Astrocyte of the hippocampus (primary cell): ENCODE measurements around the gene FBXW12.

Experiments used
- DNase-seq: peaks from one replicate; pipeline ENCODE4 v3.0.0; 2011; ENCODE audit warnings: low read depth, low spot score

Gene FBXW12

DNA sequence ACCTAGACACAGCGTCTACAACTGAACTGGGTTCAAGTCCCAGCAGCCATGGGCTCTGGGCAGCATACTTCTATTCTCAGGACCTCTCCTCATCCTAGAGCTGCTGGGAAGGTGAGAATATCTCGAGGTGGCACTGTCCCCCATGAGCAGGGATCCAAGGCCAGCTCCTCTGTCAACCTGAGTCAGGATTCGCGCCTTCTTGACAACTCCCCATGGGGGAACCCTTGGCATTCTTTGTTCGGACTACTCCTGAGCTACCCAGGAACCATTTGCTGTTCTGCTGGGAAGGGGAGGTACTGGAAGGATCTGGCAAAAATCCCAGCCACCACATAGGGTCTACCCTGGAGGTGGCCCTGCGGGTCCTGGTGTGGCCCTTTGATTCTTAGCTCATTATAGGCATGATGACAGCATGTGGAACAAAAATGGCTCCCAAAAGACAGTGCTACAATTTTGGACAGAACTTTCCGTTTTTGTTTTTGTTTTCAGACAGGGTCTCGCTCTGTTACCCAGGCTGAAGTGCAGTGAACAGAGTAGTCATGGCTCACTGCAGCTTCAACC, 35.6 kb downstream of the FBXW12 start:
- no peak for DNase-seq

DNA sequence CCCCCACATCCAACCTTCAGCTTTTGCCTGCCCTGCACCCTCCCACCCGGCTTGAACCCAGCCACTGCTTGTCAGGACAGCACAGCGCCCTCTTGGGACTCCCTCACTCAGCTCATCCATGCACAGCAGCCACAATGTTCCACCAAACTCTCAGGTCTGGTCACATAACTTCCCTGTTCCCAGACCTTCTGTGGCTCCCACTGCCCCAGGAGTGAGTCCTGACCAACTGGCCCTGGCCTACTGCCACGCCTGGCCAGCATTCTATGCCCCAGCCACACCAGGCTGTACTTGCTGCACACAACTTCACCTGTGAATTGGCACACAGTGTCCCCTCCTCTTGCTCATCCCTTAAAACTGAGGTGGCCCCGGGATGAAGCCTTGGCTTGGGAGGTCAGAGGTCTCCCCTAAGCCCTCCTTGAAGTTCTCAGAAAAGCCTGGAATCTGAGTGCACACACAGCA, 36.8 kb downstream of the FBXW12 start:
- no peak for DNase-seq

DNA sequence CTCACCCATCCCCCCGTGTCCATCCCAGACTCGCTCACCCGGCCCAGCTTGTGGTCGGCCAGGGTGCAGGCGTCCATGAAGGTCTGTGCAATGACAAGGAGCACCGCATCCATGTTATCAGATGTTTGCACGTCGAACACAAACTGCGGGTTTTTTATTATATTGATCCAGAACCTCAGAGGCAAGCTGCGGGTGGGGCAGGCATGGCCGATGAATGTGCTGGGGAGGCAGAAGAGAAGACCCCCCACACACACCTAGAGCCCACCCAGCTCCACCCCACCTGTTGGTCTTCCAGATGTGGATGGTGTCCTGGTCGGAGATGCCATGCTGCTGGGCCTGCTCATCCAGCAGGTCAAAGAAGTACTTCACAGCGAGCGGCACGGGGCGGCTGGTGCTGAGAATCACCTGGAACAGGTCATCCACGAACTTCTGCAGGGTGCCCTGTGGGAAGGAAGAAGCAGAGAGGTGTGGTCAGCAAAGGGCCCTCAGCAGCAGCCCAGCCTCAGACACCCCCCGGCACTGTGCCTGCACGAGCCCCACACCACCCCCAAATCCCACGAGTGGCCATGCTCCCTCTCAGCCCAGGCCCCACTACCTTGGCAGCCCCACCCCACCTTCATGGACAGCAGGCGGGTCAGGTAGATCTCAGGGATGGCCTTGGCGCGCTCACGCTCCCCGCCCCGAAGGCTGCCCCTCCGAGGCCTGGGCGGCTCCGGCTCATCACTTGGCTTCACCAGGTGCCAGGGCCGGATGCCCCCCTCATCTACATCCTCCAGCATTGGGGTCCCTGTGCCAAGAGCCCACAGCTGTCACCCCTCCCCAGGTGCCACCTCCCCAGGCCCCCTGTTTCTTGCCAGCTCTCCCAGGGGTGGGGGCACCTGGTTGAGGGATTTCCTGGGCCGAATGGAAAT, 37.5 kb downstream of the FBXW12 start:
- DNase-seq: no peak

DNA sequence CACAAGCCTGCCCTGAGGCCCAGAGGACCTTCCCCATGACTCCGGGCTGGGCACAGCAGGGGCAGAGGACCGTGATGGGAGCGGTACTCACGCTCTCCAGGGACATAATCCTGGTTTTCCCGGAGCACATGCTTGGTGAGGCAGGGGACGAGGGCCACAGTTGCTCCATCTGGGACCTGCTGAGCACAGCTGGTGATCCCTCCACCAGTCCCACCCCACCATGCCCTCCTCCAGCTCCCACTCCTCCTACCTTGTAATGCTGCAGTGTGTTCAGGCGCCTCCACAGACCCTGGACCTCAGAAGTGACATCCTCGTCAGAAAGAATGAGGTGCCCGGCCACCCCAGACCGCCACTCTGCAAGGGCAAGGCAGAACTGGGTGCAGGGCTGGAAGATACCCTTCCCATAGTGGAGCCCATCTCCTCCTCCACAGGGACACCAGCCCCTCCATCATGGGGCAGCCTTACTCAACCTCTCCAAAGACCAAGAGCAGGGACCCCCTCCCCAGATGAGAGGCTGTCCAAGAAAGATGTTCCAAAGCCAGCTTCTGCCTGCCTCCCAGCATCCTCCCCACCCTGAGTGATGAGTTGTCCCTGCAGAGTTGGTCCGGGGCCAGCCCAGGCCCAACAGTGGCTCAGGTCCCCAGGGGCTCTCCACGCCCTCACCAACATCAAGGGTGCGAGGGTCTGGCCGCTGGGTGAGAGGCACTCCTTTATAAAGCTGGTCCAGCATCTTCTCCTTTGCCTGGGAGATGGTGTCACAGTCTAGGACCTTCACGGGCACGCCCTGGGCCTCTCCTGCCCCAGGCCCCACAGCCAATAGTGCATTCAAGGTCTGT, 38.4 kb downstream of the FBXW12 start:
- no peak for DNase-seq

DNA sequence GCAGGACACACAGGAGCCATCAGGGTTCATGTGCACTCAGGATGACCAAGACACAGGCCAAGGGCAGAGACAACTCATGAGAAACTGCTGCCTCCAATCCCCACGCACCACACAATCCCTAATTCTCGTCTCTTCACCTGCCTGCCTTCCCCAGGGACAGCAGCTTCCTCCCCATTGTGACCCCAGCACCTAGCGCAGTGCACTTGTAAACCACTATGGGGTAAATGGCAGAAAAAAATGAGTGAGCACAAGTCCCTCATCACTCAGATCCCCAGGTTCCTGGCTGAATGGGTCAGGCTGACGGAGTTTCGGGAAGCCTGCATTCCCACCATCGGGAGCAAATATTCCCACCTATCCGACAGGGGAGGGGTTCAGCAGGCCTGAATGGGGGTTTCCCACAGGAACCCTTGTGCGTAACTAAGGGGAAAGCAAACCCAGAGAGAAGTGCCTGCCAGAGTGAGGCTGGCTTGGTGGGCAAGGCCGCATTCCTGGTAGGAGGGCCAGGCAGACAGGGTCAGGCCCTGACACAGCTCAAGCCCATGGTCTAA, 39.1 kb downstream of the FBXW12 start:
- DNase-seq: no peak

DNA sequence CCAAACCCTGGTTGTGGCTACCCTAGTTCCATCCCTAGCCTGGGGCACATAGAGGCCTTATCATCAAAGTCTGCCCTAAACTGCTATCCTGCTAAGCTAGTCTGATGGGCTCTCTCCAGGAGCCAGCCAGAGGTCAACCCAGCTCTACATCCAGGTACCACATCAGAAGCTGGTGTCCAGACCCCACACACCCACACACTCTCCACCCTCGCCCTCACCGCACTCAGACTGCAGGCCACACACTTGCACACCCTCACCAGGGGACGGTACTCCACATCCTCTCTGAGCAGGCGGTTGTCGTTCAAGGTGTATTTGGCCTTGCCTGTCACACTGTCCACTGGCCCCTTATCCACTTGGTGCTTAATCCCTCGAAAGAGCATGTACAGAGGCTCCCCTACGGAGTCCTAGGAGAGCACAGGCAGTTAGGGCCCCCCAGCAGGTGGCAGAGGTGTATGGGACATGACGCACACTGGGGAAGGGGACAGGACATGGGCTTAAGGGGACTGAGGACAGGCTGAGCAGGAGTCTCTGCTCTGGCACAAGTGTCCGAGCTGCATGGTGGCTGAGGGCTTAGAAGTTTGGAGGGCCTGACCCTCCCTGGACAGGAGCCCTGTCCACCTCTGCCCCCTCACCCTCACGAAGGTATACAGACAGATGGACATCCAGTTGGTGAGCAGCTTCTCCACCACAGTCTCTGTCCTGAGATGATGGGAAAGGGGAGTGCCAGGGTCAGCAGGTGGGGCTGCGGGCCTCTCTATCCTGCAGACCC, 39.8 kb downstream of the FBXW12 start:
- DNase-seq: no peak

DNA sequence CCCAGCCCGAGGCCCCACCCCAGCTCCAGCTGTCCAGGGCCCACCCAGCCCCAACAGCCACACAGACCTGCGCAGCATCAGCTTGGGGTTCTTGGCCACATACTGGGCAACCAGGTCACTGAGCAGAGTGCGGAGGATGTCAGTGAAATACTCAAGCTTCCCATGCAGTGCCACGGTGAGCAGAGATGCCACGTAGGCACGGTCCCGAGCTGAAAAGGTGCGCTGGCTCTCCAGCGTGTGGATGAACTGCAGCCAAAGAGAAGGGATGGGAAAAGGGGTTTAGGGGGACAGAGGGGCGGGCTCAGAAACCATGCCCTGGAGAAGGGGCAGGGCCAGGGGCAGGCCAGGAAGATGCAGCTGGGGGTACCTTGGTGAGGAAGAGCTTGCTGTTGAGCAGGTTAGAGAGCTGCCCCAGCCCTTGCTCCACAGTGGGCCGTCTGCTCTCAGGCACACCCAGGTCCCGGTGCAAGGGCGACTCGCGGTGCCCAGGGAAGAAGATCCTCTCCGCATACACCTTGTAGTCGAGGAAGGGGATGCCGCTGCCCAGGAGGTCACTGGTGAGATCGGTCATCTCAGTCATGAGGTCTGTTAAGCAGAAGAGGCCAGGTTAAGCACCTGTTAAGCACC, 40.5 kb downstream of the FBXW12 start:
- DNase-seq: no peak

DNA sequence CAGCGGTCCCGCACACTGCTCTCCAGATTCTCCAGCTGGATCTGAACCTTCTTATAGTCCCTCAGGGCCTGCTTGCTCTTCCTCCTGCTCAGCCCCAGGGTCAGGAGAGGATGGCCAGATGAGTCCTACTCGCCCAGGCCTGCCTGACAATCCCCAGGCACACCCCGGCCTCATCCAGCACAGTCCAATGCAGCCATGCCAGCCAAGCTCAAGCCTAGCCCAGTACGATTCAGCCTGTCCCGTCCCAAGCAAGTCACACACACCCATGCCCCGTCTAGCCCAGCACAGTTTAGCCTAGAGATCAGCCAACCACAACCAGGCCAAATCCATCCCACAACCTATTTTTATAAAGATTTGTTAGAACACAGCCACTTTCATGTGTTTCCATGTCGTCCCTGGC, 41.1 kb downstream of the FBXW12 start:
- no peak for DNase-seq

DNA sequence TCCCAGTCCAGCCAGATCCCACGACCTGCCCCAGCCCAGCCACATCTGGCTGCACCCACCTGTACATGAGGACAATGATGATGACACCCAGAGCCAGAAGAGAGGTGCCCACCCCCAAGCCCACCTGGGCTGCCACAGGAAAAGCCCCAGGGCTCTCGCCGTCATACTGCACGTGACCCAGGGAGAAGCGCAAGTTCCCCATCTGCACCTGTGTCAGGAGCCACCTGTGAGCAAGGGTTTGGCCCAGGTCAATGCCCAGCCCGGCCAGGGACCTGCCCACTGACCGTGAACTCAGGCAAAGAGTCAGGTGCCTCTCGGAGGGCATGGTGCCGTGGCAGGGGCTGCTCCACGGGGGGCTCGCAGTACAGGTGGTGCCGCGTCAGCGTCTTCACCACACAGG, 41.6 kb downstream of the FBXW12 start:
- no peak for DNase-seq

DNA sequence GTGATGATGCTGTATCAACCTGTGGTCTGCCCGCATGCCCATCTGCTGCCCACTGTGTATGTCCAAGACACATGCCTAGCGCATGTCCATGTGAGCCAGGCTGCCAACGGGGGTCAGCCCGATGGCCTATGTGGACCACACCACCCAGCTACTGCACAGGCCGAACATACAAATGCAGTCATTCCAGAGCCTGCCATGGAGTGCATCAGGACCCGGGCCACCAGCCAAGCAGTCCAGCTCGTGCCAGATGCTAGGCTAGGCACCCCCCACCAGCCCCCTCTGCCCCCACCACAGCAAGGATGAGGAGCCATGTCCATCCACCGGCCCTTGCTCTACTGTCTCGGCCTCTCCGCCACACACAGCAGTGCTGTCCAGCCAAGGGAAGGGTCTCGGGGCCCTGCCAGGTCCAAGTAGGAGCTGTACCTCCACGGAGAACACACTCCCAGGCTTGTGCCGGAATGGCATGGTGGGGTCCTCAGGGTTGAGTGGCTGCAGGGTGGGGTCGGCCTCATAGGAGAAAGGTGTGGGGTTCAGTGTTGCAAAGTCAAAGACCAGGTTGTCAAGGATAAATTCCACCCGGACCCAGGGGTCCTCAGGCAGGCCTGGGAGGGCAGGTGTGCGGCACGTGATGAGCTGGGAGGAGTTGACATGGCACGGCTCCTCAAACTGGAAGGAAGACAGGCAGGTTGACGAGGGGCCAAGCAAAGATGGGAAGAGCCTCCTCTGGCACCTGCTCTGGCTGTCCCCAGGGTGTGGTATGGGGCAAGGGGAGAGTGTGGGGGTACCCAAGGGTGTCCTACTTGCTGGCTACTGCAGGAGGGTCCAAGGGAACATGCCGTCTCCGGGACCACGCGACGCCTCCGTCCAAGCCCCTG, 42.6 kb downstream of the FBXW12 start:
- no peak for DNase-seq

DNA sequence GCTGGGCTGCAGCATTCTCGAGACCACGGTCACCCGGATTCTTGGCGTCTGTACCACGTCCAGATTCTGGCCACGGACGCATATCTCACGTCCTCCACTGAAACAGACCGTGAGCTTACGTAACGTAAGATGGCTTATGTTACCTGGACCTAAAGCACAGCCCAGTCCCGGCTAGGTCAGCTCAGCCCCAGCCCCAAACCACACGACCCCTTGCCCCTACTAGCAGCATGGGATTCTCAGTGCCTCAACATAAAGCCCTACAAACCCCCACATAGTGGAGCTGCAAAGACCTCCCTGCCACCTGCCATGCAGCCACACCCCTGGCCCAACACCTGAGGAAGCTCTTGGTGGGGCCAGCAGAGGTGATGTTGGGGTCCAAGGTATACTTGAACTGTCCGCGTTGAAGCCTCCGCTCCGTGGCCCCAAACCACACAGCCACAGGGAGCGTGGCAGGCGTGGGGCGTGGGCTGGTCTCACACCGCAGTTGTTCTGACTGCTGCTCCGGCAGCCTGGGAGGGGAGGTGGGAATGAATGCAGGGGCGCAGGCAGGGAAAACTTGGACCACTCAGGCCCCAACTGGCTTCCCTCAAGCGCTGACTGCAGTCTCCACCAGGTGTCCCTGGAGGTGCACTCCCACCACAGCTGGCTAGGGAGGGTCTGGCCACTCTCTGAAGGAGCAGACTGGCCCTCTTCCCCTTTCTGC, 43.4 kb downstream of the FBXW12 start:
- no peak for DNase-seq

DNA sequence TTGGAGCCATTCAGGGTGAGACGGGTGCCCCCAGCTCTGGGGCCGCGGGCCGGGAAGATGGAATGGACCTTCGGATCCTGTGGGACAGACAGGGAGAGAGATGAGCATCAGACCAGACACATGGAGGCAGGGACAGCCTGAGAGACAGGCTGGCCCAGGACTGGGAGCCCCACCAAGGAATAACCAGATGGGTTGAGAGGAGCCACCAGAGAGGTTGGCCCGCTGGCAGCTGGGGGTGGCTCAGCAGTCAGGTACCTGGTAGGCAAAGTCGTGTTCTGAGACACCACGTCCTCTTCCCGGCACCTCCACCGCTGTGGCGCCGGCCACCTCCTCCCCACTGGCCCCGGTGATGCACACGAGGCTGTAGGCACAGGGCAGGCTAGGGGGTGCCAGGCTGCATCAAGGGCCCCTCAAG, 44.1 kb downstream of the FBXW12 start:
- DNase-seq: no peak

DNA sequence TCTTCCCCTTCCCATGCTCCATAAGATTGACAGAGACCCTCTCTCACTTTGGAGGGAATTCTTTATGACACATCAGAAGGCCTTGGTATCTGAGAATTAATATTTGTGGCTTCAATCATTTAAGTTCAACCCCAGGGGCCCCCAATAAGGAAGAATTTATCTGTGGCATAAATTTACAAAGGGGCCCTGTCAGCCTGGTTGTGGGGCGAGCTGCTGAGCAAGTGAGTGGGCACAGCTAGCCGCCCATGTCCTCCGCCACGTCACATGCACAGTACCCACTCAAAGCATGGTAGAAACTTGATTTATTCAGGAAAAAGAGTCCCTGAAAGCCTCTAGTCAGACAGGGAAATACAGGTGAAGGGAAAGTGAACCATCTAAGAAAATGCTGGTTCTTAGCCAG, 44.5 kb downstream of the FBXW12 start:
- DNase-seq: no peak

DNA sequence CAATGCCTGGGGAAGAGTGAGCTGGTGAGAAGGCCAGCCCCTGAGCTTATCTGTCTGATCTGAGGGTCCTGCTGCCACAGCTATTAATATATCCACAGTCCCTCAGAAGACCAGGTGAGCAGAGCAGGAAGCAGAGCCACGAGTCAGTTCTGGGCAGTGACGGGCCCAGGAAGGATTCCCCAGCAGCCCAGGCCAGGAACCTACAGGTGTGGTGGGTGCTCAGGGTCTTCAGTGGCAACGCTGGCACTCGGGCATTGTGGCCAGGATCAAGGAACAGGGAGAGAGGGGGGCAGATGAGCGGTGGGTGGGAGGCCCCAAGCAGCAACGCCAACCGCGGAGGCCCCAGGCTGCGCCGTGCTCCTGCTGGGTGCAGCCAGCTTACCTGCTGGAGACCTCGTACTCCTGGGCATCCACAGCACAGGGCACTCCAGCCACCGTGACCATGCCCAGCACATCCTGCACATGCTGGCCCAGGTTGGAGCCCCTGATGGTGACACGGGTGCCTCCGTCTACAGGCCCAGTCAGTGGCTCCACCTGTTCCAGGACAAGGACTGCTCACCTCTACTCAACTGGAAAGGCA, 45.6 kb downstream of the FBXW12 start:
- DNase-seq: no peak

DNA sequence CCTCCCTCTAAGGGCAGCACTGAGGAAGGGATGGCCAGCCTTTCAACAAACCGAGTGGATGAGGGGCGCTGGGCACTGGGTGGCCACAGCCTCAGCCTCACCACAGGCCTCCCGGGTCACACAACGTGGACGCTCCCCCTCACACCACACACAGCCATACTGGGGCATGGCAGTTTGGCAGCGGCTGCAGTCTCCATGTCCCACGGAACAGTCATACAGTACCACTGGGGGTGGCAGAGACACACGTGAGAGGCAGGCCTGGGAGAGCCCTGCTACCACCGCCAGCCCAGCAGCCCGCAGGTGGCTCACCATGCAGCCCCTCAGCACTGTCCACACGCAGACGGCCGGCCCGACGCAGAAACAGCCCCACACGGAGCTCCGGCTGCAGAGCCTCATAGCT, 46.1 kb downstream of the FBXW12 start:
- no peak for DNase-seq

DNA sequence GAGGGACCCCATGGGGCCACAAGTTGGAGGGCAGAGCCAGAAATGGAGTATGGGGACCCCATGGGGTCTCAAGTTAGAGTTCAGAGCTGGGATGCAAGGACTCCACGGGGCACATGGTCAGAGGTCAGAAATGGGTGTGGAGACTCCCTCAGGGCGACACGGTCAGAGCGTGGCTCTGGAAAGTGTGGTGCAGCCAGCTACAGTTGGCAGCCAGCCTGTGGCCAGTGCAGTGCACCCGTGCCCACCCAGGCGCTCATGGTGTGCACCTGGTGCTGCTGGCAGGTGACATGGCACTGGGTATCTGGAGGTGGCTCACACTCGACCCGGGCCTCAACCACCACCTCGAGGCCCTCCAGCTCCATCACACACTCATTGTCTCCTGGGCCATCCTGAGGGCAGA, 46.6 kb downstream of the FBXW12 start:
- no peak for DNase-seq

DNA sequence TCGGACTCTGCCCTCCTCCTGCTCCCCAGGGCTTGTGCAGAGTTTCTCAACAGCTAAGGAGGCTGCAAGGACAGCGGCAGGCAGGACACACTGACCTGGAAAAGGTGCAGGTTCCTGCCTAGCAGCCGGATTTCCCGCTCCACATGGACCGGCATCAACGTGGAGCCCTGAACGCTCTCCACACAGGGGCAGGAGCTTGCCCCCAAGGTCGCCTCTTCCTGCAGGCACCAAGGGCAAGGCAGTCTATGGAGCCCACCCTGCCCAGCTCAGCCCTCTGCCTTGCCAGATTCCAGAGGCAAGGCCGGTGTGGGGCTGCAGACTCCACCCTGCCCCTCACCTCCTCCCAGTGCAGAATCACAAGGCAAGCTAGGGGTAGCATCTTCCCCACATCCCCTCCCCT, 47.1 kb downstream of the FBXW12 start:
- no peak for DNase-seq

DNA sequence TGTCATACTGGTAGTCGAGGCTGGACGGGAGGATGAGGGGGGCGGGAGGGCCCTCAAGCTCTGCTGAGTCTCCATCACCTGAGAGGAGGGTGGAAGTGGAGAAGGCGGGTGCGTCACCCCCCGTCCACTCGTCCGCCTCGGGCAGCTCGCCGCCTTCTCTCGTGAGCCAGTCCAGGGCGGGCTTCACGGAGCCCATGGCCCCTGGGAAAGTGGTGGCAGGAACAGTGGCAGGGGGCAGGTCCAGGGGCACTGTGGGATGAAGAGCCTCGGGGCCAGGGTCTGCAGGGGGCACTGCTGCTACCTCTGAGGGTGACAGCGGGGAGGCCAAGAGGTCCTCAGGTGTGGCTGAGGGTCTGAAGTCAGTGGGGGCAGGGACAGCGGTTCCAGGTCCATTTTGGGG, 47.6 kb downstream of the FBXW12 start:
- DNase-seq: no peak

DNA sequence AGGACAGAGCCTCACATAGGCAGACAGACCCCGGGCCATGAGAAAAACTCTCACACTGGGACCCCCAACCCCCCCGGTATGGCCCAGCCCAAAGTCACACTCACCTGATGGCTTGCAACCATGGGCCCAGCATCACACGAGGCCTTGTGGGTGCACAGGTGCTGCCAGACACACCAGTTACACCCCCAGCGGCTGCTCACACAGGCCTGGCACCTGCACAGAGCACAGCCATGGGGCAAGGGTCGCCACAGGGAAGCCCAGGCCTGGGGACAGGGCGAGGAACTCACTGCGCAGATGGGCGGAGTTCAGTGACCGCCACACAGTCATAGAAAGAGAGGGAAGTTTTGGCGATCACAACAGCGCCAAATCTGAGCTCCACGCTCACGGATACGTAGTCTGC, 48.5 kb downstream of the FBXW12 start:
- no peak for DNase-seq
